ENCODE measurements around the gene TFRC.

GRCh38 chr3:196060834-196061233 lies 21.1 kb downstream of the TFRC start:
- TF ChIP-seq, protein P1, sequence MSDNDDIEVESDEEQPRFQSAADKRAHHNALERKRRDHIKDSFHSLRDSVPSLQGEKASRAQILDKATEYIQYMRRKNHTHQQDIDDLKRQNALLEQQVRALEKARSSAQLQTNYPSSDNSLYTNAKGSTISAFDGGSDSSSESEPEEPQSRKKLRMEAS (IDR thresholded peaks at IDR 0.05) = no peak
- TF ChIP-seq POLR2A (IDR thresholded peaks at IDR 0.05; ENCODE audit: borderline replicate concordance, extremely low read depth, insufficient read depth, insufficient read length) = no peak
- TF ChIP-seq, protein P2, sequence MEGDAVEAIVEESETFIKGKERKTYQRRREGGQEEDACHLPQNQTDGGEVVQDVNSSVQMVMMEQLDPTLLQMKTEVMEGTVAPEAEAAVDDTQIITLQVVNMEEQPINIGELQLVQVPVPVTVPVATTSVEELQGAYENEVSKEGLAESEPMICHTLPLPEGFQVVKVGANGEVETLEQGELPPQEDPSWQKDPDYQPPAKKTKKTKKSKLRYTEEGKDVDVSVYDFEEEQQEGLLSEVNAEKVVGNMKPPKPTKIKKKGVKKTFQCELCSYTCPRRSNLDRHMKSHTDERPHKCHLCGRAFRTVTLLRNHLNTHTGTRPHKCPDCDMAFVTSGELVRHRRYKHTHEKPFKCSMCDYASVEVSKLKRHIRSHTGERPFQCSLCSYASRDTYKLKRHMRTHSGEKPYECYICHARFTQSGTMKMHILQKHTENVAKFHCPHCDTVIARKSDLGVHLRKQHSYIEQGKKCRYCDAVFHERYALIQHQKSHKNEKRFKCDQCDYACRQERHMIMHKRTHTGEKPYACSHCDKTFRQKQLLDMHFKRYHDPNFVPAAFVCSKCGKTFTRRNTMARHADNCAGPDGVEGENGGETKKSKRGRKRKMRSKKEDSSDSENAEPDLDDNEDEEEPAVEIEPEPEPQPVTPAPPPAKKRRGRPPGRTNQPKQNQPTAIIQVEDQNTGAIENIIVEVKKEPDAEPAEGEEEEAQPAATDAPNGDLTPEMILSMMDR (IDR thresholded peaks at IDR 0.05 in 2 of 3, conservative IDR thresholded peaks at IDR 0.05 in 1 of 3; ENCODE audit: borderline replicate concordance in 1 of 3, insufficient read depth in 1 of 3, low read depth in 2 of 3, low read length in 2 of 3) = no peak
